Islet of Langerhans (tissue), 1 donor: ENCODE data around the gene ECI1.
"Not testable (repeated sequence)": the region's sequence is repeated elsewhere in the genome, so short reads cannot be mapped to it uniquely, and the experiment has no call there.

ENCODE experiments used
- FAIRE-seq: peaks from one replicate; lab custom pipeline; 2011; peaks lifted over from hg19 to GRCh38; lab: Jason Lieb, UNC

Gene ECI1

GRCh38 chr16:2278956-2279800, 27.8 kb upstream of the ECI1 start:
- FAIRE-seq: no peak

GRCh38 chr16:2278272-2278608, 26.9 kb upstream of the ECI1 start:
- no peak for FAIRE-seq

GRCh38 chr16:2277466-2278271, 26.3 kb upstream of the ECI1 start:
- FAIRE-seq: no peak

GRCh38 chr16:2276368-2277195, 25.2 kb upstream of the ECI1 start:
- FAIRE-seq: no peak

GRCh38 chr16:2275476-2276367, 24.3 kb upstream of the ECI1 start:
- no peak for FAIRE-seq

- no peak for FAIRE-seq
These were observed 22.5 kb upstream of the ECI1 start for GRCh38 chr16:2273931-2274330.

- no peak for FAIRE-seq
These were observed 22.1 kb upstream of the ECI1 start for GRCh38 chr16:2273484-2273883.

GRCh38 chr16:2271848-2272461, 20.6 kb upstream of the ECI1 start:
- no peak for FAIRE-seq

GRCh38 chr16:2270588-2271470, 19.4 kb upstream of the ECI1 start:
- FAIRE-seq: no peak

- FAIRE-seq: no peak
These were observed 18.7 kb upstream of the ECI1 start for GRCh38 chr16:2270070-2270462.

GRCh38 chr16:2267913-2268666, 16.7 kb upstream of the ECI1 start, which contains the start of gene RNPS1:
TSS of gene RNPS1 (minus strand) at chr16:2268126. CDS start at chr16:2264643, 3,483 bp downstream.
- no peak for FAIRE-seq

- not testable (repeated sequence) for FAIRE-seq
These were observed 16.1 kb upstream of the ECI1 start for GRCh38 chr16:2267505-2267912.

GRCh38 chr16:2266887-2267286, 15.5 kb upstream of the ECI1 start:
- FAIRE-seq: not testable (repeated sequence)

- not testable (repeated sequence) for FAIRE-seq
These were observed 11.6 kb upstream of the ECI1 start for GRCh38 chr16:2263026-2263425.

GRCh38 chr16:2260250-2260649, 8.9 kb upstream of the ECI1 start:
- FAIRE-seq: no peak

GRCh38 chr16:2258530-2258929, 7.1 kb upstream of the ECI1 start:
- FAIRE-seq: not testable (repeated sequence)

GRCh38 chr16:2257726-2258125, 6.3 kb upstream of the ECI1 start:
- no peak for FAIRE-seq

- no peak for FAIRE-seq
These were observed 5.2 kb upstream of the ECI1 start for GRCh38 chr16:2256531-2257140.

- no peak for FAIRE-seq
These were observed 1.9 kb upstream of the ECI1 start for GRCh38 chr16:2253293-2253692.
